Stimulated activated CD8-positive, alpha-beta memory T cell treated with anti-CD3 and anti-CD28 coated beads, Interleukin-7, amount 100 ng/mL, for 24 hours (primary cell): ENCODE data around the gene HES4.
"Not testable (repeated sequence)": the region's sequence is repeated elsewhere in the genome, so short reads cannot be mapped to it uniquely, and the experiment has no call there.

Experiments used
- DNase-seq: peaks from one replicate; pipeline ENCODE4 v3.0.0-alpha.2; 2020; ENCODE audit warnings: low read depth

The HES4 gene

DNA sequence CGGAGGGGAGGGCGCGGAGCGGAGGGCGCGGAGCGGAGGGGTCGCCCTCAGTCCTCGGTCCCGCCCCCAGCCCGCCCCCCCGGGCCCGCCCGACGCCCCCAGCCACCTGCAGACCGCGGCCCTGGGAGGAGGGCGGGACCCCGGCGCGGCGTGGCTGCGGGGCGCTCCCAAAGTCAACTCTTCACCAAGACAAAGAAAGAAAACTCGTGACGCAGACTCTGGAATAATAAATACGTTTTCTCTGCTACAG, 1.2 kb downstream of the HES4 start:
- no peak for DNase-seq

DNA sequence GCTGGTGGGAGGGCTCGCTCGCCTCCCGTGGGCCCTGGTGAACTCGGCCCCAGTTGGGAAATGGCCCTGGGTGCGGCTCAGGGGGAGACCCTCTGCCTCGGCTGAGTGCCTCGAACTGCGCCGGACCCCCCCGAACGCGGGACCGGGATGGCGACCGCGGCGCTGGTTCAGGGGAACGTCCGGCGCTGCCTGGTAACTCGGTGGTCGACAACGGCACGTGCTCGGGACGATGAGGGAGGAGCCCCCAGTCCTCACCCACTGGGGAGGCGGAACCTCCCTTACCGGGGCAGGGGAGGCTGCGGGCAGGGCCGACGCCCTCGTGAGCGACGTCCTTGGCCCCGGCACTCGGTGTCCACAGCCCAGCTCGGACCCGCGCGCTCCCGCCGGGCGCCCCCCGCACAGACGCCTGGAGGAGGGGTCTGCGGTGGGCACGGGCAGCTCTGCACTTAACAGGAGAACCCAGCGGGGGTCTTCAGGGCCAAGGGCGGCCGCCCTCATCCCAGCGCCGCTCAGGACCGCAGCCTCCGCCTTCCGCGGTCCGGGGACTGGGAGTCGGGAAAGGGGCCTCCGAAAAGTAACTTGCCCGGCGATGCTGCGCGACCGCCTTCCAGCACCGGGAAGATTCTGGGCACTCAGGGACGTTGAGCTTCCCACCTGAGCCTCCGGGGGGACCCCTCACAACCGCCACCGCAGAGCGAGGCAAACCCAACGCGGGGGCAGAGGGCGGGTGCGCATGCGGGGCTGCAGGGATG, 1.7 kb downstream of the HES4 start:
- no peak for DNase-seq

DNA sequence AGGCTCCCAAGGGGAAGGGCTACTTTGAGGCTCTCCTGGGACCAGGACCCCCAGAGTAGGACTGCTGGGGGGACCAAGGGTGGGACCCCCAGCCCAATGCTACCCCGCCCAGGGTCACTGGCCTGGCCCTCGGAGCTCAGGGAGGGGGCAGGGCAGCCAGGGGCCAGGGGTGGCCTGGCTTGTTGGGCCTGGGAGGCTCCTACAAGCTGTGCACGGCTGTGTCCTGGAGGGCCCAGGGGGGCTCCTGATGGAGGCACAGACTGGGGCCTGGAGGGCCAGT, 2.2 kb downstream of the HES4 start:
- DNase-seq: no peak

DNA sequence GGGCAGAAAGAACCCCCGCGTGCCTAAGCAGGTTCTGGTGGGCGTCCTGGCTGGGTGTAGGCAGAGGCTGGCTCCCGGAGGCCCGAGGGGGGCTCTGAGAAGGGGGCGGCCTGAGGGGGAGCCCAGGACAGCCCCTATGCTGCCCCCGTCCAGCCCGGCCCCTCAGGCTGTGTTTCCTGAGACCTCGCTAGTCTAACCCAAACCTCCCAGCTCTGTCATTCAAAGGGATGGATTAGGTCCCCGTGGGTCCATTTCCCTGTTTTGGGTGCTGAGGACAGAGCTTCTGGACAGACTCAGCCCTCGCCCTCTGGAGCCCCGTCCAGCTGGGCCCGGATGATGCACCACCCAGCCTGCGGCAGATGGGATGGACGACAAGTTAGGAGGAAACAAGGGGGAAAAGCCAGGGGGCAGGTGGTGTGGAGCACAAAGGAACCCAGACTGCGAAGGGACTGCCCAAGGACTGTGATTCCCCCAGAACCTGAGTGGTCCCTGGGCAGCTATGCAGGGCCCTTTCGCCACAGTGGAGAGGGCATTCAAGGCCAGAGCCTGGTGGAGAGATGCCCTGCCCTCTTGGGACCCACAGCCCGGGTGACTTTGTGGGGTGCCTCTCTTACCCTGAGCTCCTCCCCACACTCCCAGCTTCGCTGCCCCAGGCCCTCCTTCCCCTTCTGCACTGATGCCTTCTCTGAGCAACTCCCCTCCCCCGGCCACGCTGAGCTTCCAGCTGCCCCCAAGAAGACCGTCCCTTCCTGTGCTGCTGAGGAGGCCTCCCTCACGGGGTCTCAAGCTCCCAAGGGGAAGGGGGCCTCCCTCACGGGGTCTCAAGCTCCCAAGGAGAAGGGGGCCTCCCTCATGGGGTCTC, 2.8 kb downstream of the HES4 start:
- no peak for DNase-seq

DNA sequence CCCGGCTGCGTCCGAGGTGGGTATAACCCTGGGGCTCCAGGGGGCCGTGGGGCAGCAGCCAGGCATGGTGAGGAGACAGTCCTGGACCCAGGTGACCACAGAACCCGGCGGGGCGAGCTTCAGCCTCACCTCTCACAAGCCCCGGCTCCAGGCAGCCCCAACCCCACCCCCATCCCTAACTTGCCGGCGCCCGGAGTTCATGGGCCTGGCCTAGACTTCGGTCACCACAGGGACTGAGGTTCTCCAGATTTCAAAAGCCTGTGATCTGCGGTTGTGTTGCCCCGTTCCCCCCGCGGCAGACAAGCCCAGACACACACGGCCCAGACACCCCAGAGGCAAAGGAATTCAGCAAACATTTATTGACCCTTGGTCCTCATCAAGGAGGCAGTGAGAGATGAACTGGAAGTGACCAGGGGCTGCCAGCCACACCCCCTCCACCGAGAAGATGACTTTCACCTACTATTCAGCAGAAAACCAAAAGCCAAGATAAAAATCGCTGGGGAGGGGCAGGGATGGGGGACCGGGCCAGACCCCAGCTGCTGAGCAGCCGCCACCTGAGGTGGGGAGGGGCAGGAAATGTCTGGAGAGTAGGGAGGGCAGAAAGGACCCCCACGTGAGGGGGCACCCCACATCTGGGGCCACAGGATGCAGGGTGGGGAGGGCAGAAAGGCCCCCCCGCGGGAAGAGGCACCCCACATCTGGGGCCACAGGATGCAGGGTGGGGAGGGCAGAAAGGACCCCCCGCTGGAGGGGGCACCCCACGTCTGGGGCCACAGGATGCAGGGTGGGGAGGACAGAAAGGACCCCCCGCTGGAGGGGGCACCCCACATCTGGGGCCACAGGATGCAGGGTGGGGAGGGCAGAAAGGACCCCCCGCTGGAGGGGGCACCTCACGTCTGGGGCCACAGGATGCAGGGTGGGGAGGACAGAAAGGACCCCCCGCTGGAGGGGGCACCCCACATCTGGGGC, 3.9 kb downstream of the HES4 start:
- no peak for DNase-seq

DNA sequence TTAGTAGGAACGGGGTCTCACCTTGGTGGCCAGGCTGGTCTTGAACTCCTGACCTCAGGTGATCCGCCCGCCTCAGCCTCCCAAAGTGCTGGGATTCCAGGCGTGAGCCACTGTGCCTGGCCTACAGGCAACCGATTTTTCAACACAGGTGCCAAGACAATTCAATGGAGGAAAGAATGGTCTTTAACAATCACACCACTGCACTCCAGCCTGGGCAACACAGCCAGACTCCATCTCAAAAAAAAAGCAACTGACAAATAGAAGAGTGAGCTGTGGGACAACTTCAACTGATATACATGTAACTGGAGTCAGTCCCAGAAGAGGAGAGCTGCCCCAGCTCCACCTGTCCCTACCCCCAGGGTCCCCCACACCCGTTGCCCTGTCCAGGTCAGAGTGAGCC, 5.4 kb downstream of the HES4 start:
- not testable (repeated sequence) for DNase-seq

DNA sequence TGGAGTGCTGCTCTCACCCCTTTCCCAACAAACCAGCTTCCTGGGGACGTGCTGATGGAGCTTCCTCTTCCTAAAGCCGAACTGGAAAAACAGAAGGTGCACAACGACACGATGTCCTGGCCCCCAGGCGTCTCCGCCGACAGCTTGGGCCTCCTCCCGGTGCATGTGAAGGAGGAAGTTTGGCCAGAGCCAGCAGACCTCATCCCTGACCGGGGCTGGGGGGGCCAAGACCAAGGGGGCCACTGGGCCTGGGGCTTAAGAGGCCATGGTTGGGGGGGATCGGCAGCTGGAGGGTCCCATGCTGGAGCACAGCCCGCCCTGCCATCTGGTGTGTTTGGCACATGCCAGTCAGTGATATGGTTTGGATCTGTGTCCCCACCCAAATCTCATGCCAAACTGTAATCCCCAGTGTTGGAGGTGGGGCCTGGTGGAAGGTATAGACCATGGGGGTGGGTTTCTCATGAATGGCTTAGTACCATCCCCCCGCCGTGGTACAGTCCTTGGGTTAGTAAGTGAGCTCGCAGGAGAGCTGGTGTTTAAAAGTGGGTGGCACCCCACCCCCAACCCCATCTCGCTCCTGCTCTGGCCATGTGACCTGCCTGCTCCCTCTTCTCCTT, 6.4 kb downstream of the HES4 start:
- no peak for DNase-seq

DNA sequence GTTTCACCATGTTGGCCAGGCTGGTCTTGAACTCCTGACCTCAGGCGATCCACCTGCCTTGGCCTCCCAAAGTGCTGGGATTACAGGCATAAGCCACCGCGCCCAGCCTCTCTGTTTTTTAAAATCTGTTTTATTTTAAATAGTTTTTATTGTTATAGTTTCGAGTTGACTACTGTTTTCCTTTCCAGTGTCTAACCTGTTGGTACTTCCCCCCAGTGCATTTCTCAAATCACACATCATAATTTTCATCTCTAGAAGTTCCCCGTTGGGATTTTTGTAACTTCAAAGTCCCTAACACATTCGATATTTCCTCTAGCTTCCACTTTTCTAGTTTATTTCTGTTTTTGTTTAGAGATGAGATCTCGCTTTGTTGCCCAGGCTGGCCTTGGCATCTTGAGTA, 7.5 kb downstream of the HES4 start:
- DNase-seq: no peak

DNA sequence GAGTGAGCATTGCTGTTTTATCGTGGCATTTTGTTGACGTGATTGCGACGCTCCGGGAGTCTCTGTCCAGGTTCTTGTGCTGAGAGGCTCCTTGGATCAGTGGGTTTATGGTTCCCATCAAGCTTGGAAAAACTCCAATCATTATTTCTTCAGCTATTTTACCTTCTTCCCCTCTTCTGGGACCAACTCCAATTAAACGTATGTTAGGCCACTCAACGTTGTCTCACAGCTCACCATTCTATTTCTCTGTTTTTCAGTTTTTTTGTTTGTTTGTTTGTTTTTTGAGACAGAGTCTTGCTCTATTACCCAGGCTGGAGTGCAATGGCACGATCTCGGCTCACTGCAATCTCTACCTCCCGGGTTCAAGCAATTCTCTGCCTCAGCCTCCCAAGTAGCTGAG, 8.0 kb downstream of the HES4 start:
- no peak for DNase-seq

DNA sequence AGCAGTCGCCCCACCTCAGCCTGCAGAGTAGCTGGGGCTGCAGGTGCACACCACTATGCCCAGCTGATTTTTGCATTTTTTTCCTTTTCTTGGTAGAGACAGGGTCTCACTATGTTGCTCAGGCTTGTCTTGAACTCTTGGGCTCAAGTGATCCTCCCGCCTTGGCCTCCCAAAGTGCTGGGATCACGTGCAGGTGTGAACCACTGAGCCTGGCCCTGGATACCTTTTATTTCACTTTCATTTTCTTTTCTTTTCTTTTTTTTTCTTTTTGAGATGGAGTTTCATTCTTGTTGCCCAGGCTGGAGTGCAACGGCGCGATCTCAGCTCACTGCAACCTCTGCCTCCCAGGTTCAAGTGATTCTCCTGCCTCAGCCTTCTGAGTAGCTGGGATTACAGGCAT, 8.6 kb downstream of the HES4 start:
- DNase-seq: not testable (repeated sequence)

DNA sequence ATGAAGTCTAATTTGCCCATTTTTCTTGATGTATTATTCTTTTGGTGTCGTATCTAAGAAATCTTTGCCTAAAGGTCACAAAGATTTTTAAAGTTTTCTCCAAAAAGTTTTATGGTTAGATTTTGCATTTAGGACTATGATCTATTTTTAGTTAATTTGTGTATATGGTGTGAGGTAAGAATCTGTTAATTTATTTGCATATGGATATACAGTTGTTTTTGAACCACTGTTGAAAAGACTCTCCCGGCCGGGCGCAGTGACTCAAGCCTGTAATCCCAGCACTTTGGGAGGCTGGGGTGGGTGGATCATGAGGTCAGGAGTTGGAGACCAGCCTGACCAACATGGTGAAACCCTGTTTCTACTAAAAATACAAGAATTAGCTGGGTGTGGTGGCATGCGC, 11.8 kb downstream of the HES4 start:
- DNase-seq: not testable (repeated sequence)

DNA sequence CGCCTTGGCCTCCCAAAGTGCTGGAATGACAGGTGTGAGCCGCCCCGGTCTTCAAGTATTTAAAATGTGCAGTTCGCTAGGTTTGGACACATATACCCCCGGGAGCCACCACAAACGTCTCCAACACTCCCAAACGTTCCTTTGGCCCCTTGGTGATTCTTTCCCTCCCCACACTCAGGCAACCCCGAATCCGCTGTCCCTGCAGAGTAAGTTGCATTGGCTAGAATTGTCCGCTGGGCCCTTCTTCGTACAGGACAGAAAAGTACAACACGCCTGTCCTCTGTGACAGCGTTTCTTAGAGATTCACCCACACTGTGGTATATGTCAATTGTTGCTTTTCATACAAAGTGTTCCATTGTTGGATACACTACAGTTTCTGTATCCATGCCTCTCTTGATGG, 14.8 kb downstream of the HES4 start:
- no peak for DNase-seq

DNA sequence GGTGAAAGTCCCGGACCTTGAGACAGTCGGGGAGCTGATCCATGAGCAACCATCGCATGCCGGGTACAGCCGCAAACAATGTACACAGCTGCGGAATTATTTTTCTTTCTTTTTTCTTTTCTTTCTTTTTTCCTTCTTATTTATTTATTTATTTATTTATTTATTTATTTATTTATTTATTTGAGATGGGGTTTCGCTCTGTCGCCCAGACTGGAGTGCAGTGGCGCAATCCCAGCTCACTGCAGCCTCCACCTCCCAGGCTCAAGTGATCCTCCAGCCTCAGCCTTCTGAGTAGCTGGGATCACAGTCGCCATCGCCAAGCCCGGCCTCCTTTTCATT, 15.5 kb downstream of the HES4 start:
- no peak for DNase-seq

DNA sequence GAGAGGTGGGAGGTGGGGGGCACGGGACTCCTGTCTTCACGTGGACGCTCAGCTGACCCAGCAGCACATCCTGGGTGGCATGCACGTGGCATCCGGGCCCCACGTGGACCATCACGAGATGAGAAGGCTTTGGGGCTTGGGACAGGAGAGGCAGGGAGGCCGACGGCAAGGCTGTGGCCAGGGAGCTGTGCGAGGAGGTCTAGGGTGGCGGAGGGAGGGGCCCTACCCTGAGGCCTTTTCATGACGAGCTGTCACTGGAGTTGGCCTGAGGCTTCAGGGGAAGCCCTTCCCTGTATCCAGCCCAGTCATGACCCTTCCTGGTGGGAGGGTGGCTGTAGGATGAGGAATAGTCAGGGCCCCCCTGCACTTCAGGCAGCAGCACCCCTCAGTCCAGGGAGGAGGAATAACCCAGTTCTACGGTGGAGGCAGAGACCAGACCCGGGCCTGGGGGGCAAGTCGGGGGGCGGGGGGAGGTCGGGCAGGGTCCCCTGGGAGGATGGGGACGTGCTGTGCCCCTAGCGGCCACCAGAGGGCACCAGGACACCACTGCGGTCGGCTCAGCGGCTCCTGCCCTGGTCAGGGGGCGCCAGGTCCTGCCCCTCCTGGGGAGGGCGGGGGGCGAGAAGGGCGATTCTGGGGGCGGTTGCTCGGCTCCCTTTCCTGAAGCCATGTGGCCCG, 16.0 kb downstream of the HES4 start:
- DNase-seq: peak; percentile 48

DNA sequence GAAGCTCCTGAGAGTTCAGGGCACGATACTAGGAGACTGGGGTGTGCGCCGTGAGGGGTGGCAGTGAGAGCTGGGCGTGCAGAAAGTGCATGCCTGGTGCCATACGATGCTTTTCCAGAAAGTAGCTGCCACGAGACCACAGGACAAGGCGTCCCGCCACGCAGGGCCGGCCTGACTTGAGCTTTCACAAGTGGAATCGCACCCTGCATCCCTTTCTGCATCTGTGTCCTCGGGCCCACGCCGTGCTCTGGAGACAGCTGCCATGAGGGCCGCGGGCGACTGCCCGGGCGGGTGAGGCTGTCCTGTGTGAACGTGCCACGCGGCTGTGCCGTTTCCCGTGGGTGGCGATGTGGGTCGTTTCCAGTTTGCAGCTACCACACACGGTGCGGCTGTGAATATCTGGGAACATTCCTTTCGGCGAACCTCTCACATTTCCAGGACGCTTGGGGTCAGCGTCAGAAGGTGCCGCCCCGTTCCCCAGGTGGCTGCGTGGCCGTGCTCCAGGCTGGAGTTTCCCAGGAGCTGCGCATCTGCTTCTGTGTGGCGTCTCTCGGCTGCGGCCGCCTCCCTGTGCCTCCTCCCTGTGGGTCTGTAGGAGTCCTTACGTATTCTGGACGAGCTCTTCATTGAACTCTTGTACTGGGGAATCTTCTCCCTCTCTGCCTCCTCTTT, 17.0 kb downstream of the HES4 start:
- DNase-seq: no peak

DNA sequence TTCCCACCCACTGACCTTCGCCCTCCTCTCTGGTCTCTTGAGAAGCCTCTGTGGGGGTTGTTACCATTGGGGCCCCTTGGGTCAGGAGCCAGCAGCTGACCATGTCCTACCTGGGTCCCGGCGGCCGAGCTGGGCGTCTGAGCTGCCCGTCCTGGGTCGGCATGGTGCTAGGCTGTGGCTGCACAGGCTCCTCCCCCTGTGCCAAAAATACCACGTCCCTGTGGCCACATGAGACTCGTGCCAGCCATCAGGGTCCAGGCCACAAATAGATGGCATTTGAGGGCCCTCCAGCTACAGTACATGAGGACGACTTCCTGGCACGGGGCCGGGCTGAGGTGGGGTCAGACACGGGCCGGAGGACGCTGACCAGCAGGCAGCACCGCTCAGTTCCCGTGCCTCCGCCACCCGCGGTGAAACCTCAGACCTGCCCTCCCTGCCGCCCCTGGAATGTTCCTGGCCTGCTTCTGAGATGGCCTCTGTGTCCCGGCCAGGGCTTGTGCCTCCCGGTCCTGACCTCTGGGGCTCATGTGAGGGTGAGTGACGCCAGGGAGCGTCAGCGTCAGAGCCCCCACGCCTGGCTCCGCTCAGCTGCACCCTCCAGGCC, 17.8 kb downstream of the HES4 start, which contains the start of gene PERM1:
PERM1 (minus strand) TSS at position 139 of the 604 bp plus-strand sequence. CDS start 1,064 bp downstream, outside the sequence.
- no peak for DNase-seq

DNA sequence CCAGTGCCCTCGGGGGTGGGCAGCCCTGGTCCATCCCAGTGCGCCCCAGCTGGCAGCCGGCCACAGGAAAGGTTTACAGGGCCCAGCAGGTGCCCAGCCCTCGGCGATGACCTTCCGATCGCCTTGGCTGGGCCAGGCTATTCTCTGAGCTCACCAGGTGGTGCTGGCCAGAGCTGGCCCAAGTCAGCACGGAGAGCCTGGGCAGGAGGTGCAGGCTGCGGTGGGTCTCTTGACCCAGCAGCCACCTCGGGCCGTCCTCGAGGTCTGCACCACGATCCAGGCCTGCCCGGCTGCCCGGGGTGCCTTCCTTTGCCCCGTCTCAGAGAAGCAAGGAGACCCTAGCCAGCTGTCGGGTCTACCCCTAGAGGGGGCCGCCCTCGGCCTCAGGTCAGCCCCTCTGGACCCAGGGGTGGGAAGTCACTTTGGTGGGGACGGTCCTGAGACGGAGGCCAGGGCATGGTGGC, 18.4 kb downstream of the HES4 start:
- no peak for DNase-seq

DNA sequence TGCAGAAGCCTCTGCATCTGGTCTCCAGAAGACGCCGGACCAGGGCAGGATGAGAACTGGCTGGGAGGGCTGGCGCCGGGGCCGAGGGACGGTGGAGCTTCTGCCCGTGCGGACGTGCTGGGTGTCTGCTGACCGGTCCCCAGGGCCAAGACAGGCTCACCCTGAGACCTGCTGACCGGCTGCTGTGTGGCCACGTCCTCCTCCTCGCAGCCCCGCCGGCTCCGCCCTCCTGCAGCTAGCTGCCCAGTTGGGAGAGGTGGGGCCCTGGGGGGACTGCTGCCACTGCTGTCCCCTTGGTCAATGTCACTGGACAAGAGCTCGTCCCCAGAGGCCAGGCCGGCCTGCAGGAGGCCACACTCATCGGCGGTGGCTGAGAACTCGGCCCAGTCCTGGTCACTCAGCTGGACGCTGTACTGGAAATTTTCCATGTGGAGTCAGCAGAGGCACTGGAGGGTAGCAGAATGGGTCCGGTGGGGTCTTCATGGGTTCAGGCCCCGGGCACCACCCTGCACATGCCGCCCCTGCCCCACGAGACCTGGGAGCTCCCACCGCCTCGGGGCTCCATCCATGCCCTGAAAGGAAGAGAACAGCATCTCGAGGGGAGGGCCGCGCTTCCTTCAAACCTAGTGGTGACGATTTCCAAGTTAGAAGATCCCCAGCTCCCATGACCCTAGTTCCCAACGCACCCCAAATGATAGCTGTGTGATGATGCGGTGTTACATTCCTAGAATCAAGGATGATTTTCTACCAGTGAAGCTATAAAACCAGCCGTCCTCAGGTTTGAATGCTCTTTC, 19.1 kb downstream of the HES4 start:
- DNase-seq: no peak

DNA sequence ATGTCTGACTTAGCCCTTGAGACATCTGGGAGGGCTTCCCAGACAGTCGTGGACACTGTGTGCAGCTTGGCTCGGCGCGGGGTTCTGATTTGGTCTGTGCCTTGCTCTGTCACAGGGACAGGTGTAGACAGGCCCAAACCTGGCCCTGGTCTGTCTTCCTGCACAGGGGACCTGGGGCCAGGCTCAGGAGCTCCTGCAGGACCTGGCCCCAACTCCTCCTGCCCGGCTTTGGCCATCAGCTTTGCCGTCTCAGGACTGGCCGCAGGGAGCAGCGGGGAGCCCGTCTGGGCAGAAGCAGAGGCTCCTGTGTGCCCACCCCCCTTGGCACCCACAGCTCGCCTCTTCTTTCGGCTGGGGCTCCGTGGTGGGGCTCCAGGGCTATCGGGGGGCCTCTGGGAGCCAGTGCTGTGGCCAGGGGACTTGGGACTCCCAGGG, 19.7 kb downstream of the HES4 start:
- DNase-seq: no peak

DNA sequence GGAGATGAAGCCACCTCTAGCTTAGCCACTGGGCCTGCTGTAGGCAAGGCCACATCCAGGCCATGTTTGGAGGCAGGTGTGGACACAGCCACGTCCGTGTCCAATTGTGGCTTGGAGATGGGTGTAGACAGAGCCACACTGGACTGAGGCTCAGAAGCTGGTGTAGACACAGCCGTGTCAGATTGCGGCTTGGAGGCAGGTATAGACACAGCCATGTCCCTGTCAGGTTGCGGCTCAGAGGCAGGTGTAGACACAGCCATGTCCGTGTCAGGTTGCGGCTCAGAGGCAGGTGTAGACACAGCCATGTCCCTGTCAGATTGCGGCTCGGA, 20.2 kb downstream of the HES4 start:
- DNase-seq: no peak
